NCI-H2196 treated with DMSO at 0.1 percent for 48 hours (cell line): ENCODE data around the gene PPP2R3C.
"Not testable (repeated sequence)": the region's sequence is repeated elsewhere in the genome, so short reads cannot be mapped to it uniquely, and the experiment has no call there.

ENCODE experiments used
- DNase-seq: peaks from one replicate; lab custom pipeline; 2025; ENCODE audit not compliant: unreplicated experiment; lab: John Stamatoyannopoulos, UW

The PPP2R3C gene

DNA sequence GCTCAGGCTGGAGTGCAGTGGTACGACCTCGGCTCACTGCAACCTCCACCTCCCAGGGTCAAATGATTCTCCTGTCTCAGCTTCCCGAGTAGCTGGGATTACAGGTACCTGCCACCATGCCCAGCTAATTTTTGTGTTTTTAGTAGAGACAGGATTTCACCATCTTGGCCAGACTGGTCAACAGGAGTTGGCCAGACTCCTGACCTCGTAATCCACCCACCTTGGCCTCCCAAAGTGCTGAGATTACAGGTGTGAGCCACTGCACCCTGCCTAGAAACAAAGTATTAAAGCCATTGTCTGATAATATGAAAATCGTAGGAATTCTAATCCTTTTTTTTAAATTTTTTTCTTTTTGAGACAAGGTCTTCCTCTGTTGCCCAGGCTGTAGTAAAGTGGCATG is 56.1 kb downstream of the PPP2R3C start:
- not testable (repeated sequence) for DNase-seq

DNA sequence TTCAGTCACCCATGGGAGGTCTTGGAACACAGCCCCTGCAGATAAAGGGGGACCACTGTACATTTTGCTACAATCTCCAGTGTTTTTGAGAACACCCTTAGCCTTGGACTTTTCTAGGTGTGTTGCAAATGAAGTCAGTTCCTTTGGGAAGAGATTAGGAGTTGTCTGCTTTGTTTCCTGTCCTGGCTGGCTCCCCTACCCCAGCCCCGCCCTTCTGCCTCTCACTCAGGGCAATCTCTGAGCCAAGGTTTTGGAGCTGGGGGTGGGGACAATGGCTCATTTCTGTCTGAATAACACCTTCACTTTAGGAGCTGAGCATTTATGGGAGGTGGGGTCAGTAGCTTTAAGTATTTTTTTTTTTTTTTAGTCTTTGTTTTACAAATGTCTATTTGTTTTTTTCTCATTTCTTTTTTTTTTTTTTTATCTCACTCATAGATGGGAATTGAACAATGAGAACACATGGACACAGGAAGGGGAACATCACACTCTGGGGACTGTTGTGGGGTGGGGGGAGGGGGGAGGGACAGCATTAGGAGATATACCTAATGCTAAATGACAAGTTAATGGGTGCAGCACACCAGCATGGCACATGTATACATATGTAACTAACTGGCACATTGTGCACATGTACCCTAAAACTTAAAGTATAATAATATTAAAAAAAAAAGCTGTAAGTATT is 60.5 kb downstream of the PPP2R3C start:
- not testable (repeated sequence) for DNase-seq

DNA sequence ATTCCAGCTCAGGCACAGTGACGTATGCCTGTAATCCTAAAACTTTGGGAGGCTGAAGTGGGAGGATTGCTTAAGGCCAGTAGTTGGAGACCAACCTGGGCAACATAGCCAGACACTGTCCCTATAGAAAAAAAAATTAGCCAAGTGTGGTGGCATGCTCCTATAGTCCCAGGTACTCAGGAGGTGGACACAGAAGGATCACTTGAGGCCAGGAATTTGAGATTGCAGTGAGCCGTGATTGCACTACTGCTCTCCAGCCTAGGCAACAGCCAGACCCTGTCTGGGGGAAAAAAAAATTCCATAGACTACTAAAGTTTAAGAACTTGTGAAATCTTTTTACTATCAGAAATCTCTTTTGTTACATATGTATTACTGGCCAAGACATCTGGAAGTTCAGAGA is 69.2 kb downstream of the PPP2R3C start:
- no peak for DNase-seq

DNA sequence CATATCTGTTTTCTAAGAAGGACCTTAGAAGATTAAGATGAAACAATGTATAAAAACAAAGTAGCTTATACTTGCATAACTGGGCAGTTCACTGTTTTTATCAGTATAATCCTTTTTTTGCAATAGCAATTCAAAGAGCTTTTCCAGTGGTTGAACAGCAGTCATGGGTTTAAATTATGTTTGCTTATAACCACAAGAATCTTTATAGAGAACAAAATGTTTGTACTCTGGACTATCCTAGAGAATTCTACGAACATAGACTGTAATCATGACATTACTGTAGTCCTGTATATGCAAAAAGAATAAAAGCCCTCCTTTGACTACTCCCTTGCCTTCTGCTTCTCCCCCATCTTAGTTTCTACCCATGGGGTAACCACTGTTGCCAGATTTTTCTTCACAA is 70.0 kb downstream of the PPP2R3C start:
- no peak for DNase-seq

DNA sequence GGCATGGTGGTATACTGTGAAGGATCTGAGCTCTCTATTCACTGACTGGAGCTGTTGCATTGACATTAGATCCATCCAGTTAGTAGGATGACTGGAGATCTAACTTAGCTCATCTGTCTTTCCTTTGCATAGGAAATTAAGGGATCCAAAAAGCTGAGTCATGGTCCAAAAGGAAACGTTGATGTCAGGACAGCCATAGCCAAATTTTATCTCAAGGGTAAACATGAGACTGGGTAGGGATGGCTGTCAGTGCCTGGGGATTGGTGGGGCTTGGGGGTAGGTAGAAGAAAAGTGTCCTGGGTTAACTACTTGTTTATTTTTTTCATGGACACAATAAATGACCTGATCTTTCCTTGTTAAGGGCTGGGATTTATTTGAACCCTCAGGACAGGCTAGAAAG is 71.1 kb downstream of the PPP2R3C start:
- no peak for DNase-seq

DNA sequence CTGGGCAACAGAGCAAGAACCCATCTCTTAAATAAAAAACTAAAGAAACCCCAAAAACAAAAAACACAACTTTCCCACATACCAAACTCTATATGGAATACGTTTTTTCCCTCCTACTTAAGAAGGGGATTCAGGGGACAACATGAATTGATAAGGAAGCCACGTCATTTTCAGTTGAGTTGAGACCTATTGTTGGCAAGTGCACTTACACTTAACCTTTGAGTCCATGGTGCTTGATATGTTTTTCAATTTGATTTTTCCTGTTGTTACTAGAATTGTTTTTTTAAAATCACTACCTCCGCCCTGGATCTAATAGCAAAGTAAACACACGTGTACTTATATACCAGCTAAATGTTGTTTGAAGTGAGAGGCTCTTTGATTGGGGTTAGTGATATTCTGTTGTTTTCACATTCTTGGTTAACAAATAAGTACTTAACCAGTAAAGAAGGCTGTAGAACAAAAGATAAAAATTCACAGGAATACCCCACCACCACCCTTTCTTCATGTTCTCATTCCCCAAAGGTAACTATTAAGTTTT is 73.7 kb downstream of the PPP2R3C start:
- DNase-seq: no peak

DNA sequence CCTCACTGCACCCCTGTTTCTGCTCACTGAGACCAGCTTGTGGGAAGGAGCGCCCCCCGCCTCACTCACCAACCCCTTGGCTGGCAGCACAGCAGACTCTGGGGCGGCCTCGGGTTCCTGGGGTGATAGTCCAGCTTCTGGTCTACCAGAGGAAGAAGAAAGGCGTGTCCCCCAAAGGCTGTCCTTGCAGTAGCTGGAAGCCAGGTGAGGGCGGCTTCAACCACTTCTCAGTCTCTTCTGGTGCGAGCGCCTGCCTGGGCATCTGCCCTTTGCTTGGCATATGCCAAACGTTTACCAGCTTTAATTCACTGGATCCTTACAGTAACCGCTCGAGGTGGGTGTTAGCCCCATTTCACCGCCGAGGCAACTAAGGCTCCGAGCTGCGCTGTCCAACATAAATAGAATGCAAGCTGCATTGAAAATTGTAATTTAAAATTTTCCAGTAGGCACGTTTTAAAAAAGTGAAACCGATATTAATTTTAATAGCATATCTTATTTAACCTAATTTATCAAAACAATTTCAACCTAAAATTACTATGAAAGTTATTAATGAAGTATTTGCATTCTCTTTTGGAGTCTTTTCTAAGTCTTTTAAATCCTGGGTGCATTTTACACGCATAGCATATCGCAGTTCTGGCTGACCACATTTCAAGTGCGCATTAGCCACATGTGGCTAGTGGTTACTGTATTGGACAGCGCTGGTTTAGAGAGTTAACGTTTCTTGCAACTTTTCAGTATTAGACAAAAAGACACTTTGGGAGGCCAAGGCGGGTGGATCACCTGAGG is 74.8 kb downstream of the PPP2R3C start:
- no peak for DNase-seq

DNA sequence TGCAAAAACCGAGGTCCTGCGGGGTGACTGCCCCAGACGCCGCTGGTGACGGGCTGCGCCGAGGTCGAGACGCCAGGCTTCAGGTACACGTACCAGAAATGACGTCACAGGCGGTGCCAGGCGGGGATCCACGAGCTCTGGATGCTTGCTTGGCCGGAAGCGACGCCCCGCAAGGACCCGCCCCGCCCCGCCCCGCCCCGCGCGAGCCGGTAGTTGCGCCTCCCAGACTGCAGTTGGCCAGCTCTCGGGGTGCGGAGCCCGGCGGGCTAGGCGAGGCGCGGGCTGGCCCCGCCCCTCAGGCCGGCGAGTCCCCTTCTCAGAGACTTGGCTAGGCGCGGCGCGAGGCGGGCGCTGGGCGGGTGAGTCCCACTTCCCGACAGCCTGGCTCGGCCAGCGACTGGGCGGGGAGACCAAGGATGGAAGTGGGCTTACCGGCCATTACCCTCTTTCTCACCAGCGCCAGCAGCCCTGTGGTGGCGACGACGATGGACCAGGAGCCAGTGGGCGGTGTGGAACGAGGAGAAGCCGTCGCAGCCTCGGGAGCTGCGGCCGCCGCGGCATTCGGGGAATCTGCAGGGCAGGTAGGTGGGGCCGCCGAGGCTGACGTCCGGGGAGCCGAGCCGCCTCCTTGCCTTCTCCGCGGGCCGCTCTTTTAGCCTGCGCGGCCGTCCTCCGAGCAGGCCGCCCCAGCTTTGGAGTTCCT is 75.6 kb downstream of the PPP2R3C start, which contains the start of gene FAM177A1:
Gene FAM177A1 (plus strand): TSS at position 225 of the 703 bp plus-strand sequence. CDS start 192 bp downstream, at position 417.
- DNase-seq: peak; percentile 95

DNA sequence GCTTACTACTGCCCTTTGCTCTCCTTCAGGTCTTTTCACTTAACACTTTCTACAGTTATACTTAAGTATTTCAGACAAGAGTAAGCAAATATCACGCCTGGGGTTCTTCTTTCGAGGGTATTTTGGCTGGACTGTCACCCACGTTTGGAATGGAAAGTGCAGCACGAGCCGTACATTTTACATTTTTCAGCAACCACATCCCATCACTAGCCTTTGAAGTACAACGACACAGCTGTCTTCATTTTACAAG is 76.1 kb downstream of the PPP2R3C start:
- DNase-seq: no peak

DNA sequence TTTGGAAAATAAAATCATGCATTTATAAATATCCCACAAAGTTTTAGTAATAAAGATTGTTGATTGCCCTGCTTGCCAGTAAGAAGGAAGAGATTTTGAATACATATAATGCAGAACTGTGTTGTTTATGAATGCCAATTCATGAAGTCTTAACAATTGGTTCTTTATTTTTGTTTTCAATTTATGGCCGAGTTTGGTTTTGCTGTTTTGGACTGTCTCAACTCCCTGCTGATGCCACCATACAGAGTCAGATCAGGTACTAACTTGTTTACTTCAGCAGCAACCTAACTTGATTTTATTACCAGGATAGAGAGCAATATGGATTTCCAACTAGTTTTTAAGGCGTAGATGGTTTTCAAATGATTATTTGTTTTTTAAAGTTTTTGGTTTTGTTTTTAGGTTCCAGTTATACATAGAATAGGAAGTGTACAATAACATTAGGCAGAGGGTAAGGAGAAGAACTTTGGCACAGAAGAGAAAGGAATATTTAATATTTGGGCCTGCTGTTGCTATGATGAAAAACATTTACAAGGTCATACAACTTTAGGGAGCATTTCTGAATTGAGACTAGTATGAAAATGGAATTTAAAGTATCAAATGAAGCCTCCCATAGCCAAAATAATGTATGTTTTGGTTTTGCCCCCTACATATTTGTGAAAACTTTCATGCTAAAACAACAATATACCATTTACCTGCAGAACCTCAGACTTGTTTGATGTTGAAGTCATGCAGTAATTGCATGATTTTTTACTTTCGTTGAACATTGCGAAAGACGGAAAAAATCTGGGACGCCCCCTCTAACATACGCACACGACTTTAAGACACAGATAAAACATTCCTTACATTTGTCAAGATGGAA is 76.6 kb downstream of the PPP2R3C start:
- no peak for DNase-seq

DNA sequence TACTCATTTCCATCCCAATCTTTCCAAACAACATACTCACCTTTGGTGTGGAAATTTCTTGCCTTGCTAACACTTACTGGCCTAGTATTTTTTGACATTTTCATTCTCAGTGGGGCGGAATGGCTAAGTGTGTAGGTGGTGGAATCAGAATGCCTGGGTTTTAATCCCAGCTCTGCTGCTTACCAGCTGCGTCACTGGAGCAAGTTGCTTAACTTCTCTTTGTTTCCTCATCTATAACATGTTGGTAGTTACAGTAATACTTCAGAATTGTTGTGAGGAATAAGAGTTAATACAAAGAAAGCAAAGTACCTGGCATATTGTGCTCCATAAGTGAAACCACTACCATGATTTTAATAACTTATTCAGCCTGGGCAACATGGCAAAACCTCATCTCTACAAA is 78.7 kb downstream of the PPP2R3C start:
- DNase-seq: no peak

DNA sequence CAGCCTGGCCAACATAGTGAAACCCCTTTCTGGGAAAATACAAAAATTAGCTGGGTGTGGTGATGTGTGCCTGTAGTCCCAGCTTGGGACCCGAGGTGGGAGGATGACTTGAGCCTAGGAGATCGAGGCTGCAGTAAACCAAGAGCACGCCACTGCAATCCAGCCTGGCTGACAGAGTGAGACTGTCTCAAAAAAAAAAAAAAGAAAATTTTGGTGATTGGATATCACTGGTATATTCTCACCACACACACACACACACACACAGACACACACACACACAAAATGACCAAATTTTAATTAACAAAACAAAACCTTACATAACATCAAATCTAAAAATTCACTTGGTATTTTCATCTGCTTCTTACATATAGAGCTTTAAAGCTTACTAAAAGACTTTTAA is 79.2 kb downstream of the PPP2R3C start:
- DNase-seq: no peak

DNA sequence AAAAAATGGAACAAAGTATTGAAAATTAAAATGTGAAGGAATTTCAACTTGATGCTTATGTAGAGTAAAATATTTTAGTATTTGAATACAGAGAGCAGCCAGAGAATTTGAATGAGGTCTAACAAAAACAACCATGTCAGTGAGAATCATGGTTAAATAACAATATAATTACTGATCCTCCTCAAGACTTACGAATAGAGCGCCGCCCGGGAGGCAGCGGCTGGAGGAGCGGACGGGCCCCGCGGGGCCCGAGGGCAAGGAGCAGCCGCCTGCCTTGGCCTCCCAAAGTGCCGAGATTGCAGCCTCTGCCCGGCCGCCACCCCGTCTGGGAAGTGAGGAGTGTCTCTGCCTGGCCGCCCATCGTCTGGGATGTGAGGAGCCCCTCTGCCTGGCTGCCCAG is 83.5 kb downstream of the PPP2R3C start:
- not testable (repeated sequence) for DNase-seq
